Suprapubic skin (tissue), 4 donors: ENCODE data around the gene DNAH17.

Source experiments
- CTCF ChIP-seq, 2 donors: fragments of 200-600 bp in 1 of 2; fragments of 450-650 bp in 1 of 2; sonication (generic) in 1 of 2; IDR thresholded peaks; one replicate each; pipeline ENCODE4 v1.5.1; 2016 to 2019; ENCODE audit warnings: antibody characterized with exemption in 2 of 2, mild to moderate bottlenecking in 1 of 2, moderate library complexity in 1 of 2
- EP300 ChIP-seq: sonication (generic); formaldehyde crosslinking; IDR thresholded peaks from one replicate; pipeline ENCODE4 v1.6.1; 2017; ENCODE audit warnings: antibody characterized with exemption
- POLR2A ChIP-seq, 2 donors: fragments of 450-650 bp; IDR thresholded peaks; one replicate each; pipeline ENCODE4 v1.6.1; 2017; ENCODE audit warnings: antibody characterized with exemption in 2 of 2, mild to moderate bottlenecking in 2 of 2, moderate library complexity in 2 of 2
- POLR2AphosphoS5 ChIP-seq, 3 donors: sonication (generic); formaldehyde crosslinking; IDR thresholded peaks; one replicate each; pipeline ENCODE4 v1.6.1; 2017; ENCODE audit warnings: antibody characterized with exemption in 3 of 3

GRCh38 chr17:78581304-78581703, 4.1 kb upstream of the DNAH17 start:
- TF ChIP-seq CTCF (IDR thresholded peaks at IDR 0.05) (no peak), EP300 (no peak), POLR2A (IDR thresholded peaks at IDR 0.05) (no peak), POLR2AphosphoS5 (IDR thresholded peaks at IDR 0.05) (no peak)
